IPS DF 19.7 (cell line): Measurements from ENCODE around the gene TIGD6.
"Not testable (repeated sequence)": the region's sequence is repeated elsewhere in the genome, so short reads cannot be mapped to it uniquely, and the experiment has no call there.

Source experiments
- DNase-seq: peaks from one replicate; pipeline ENCODE4 v3.0.0-alpha.2; 2013; ENCODE audit warnings: low read depth, low spot score

Gene TIGD6

GRCh38 chr5:149975409-149975808 is 25.0 kb downstream of the TIGD6 start:
- no peak for DNase-seq

DNA sequence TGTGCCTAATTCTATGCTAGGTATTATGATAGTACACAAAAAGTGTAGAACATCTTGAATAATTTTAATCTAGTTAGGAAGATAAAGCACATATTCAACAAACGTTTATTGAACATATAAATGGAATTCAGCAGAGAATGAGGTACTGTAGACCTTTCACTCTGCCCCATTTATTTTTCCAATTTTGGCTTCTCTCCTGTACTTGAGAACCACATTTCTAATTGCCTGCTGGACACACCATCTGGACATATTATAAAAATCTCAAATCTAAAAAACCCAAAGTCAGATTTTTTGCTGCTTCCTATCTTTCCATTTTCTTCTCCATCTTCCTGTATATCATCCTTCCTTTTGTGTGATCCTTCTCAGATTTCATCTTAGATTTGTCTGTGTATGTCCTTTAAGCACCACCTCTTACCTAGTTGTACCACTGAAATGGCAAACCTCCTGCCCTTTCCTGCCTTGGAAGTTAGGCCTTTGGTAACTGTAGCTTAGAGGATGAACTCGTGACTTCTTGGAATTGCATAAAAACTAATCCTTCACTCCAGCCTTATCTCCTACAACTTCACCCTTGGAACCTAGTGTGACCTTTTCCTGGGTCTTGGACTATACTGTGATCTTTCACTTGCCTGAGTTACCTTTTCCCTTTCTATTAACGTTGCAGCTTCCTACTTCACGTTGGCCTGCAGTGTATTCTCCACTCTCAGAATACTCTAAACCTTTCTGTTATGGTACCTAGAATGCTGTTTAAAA is 31.1 kb downstream of the TIGD6 start:
- no peak for DNase-seq

GRCh38 chr5:149966946-149967345 is 33.5 kb downstream of the TIGD6 start:
- no peak for DNase-seq

GRCh38 chr5:149963729-149964128 is 36.7 kb downstream of the TIGD6 start:
- DNase-seq, result no peak

DNA sequence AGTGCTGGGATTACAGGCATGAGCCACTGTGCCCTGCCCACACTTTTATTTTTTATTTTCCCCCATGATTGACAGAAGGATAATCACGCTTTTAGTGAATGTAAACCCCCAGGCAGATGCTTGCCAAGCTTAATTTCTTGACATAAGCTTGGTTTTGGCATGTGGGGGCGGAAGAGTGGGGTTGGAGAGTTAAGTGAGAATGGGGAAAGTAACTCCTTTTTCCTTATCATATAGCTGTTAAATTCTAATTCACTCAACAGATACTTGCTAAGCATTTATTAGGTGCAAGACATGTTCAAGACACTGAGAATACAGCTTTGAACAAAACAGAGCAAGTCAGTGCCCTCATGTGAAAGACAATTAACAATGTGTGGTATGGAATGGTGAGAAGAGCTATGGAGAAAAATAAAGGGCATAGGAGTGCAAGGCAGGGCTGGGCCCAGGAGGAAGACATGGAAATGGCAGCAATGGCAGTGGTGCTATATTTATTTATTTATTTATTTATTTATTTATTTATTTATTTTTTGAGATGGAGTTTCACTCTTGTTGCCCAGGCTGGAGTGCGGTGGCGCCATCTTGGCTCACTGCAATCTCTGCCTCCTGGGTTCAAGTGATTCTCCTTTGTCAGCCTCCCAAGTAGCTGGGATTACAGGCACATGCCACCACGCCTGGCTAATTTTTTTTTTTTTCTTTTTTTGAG is 37.7 kb downstream of the TIGD6 start:
- no peak for DNase-seq

DNA sequence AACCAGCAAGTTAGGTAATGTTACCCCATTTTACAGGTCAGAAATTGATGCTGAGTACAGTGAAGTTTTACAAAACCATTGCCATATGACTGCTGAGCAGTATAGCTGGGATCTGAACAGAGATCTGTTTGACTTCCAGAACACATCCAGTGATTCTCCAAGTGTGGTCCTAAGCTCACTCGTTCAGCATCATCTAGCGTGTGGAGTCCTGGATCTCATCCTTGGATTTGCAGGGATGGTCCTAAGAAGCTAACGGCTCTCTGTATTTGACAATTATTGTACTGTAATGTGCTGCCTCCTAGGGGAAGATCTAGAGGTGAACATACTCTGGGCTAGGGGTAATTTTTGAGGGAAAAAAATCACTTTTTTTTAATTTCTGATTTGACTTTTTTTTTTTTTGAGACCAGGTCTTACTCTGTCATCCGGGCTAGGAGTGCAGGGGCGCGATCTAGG is 38.5 kb downstream of the TIGD6 start:
- DNase-seq, result no peak

DNA sequence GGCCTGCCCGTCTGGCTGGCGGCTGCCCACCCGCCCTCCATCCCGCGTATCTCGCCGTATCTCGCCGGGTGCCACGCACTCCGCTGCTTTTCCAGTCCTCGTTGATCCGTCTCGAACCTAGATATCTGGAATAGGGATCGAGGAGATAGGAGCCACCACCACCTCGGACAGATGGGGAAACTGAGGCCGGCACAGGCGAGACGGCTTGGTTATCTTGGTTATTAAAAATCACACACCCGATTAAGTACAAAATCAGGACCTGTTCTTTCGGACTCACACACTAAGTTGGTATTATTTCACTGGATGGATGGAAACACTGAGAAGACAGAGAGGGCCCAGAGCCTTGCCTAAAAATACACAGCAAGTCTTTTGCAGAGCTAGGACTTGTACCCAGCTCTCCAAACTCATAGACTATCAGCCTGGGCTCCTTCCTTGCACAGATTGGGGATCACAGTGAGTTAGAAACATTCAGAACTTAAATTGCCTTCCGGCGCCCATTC is 39.2 kb downstream of the TIGD6 start:
- no peak for DNase-seq

DNA sequence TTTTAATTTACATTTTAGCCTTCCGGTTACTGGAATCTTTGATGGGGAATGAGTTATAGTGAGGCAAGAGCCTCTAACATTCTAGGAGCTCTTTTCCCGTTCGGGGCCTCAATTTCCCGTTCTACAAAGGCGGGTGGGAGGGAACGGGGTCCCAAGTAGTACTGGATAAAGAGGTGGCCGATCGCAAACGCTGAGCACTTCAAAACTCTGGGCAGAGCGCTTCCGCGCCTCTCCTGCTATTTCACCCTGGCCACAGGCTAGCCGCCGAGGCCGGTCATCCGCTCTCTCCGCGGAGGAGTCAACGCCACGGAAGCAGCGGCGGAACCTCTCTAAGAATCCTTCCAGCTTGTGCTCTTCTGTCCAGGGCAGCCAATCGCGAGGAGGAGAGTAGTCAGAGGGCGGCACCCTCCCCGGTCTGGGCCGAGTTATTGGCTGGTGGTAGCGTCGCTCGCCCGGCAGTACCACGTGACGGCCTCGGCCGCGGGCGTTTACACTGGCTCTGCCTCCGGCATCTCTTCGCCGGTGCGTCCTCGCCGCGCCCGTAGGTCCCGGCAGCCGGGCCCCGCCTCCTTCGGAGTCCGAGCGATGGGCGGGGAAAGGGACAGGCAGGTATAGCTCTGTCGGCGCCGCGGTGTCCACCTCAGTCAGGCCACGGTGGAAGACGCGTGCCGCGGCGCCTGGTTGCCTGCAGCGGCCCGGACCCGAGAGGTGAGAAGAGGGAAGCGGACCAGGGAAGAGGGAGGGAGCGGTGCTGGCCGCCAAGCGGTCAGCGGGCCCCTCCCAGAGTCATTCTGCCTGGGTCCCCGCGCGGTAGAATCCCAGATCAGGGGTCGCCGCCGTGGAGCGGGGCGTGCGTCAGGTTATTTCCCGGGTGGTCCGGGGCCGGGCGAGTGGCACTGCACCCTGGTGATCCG is 39.9 kb downstream of the TIGD6 start, which contains the start of gene SLC26A2:
Gene SLC26A2 (plus strand): TSS at position 487 of the 914 bp plus-strand sequence. CDS start 16,895 bp downstream, outside the sequence.
- peak; percentile 94 for DNase-seq

DNA sequence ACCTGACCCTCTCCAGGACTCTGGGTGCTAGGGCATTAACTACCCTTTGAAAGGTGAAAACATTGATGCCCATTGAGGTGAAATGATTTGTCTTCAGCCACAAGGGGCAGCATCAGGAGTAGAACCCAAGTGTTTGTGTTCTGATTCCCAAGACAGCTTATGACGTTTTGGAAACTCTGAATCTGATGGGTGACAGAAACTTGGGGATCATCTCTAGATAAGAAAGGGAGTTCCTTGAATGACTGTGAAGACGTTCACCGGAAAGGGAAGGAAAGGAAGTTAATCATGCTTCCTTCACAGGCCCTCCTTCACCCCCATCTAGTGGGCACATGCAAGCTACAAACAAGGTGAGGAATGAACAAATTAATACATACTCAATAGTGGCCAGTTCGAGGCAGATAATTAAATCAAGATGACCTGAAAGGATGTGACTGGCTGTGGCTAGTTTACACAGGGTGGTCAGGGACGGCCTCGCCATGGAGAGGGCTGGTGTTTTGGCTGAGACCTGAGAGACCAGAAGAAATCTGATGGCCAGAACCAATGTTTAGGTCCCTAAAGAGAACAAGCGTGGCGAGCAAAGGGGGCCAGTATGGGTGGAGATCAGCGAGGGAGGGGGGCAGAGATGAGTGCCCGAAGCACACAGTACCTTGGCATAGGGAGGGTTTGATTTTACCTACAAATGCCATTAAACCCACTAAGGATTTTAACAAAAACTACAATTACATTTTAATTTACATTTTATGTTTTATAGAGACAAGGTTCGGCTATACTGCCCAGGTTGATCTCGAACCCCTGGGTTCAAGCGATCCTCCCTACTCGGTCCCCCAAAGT is 40.8 kb downstream of the TIGD6 start:
- no peak for DNase-seq

GRCh38 chr5:149957855-149958254 is 42.6 kb downstream of the TIGD6 start:
- DNase-seq, result no peak

- DNase-seq, result no peak
Observed at GRCh38 chr5:149956685-149957084, 43.8 kb downstream of the TIGD6 start.

DNA sequence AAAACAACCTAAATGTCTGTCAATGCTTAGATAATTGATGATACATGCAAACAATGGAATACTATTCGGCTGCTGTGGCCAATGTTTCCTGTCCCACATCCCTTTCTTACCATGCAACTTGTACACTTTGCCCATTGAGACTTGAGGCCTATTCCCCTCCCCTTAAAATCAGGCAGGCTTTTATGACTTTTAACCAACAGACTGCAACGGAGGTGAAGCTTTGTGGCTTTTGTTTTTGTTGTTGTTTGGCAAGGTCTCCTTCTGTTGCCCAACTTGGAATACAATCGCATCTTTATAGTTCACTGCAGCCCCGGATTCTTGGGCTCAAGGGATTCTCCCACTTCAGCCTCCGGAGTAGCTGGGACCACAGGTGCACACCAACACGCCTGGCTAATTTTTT is 45.7 kb downstream of the TIGD6 start:
- DNase-seq, result no peak

GRCh38 chr5:149953436-149954121 is 46.9 kb downstream of the TIGD6 start:
- DNase-seq, result no peak

- DNase-seq, result no peak
Observed at GRCh38 chr5:149951138-149951749, 49.2 kb downstream of the TIGD6 start.

DNA sequence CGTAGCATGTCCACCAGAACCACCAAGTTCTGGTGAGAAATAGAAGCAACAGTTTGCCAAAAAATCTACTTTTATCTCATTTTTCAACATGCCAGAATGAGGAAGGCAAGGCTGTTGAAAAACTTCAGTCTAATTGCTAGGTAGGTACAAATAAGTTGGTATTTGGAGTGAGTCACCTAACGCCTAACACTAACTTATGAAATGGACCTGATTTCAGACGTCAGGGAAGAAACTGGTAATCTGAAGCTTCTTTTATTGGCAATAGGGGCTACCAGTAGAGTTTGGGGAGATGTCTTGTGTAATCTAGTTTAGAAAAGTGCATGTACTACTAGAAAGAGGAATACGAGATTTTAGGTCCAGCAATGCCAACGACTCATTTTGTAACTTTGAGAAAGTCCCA is 51.5 kb downstream of the TIGD6 start:
- DNase-seq, result no peak

GRCh38 chr5:149946118-149946517 is 54.3 kb downstream of the TIGD6 start:
- DNase-seq, result no peak

GRCh38 chr5:149944666-149945065 is 55.8 kb downstream of the TIGD6 start, which contains the start of gene PDE6A:
PDE6A (minus strand) TSS chr5:149944793; CDS start chr5:149944673, 120 bp downstream.
- DNase-seq, result no peak

DNA sequence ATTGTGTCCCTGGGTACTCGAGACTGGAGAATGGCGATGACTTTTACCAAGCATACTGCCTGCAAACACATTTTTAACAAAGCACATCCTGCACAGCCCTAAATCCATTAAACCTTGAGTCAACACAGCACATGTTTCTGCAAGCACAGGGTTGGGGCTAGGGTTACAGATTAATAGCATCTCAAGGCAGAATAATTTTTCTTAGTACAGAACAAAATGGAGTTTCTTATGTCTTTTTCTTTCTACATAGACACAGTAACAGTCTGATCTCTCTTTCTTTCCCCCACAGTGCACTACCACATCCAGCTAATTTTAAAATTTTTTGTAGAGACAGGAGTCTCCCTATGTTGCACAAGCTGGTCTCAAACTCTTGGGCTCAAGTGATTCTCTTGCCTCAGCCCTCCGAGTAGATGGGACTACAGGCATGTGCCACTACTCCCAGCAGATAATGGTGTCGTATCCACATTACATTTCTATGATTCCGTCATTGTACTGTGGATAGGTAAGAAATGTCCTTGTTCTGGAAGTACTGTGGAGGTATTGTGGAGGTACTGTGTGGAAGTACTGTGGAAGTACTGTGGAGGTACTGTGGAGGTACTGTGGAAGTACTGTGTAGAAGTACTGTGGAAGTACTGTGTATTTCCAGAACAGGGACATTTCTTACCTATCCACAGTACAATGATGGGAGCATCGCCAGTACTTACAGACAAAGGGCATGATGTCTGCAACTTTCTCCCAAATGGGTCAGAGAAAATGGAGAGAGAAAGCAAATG is 57.1 kb downstream of the TIGD6 start:
- DNase-seq, result not testable (repeated sequence)
